Panc1 (cell line): ENCODE measurements around the gene CAMTA2. TPM values are rescaled to one million over a fixed set of nuclear protein-coding genes. Genes with fewer than 3 reads are reported as not detected.
"Not testable (repeated sequence)": the region's sequence is repeated elsewhere in the genome, so short reads cannot be mapped to it uniquely, and the experiment has no call there.

Experiments used
- ATAC-seq: fragments of 200-7000 bp; cut with Tn5 transposase; 2 replicates; pipeline ENCODE4 v1.9.1; 2020; ENCODE audit warnings: mild to moderate bottlenecking, moderate library complexity
- BruUV-seq: library from RNA; stranded (reverse); fragments of 400-500 nt; replicated peaks from 2 replicates; lab custom pipeline; 2021; lab: Mats Ljungman, UMichigan
- CTCF ChIA-PET: fragments of 300-600 bp; sonication (Branson Sonifier 250); formaldehyde crosslinking; loops from one replicate; lab custom pipeline; 2022; ENCODE audit warnings: antibody characterized with exemption; lab: Charles Lee
- POLR2A ChIA-PET: fragments of 300-600 bp; sonication (Branson Sonifier 250); formaldehyde crosslinking; loops from one replicate; lab custom pipeline; 2022; ENCODE audit warnings: antibody characterized with exemption; lab: Charles Lee
- DNase-seq: peaks from one replicate; pipeline ENCODE4 v3.0.0-alpha.2; 2010; ENCODE audit warnings: low read depth, low spot score
- H3K27ac ChIP-seq: 2 replicates; pipeline ENCODE4 v1.5.1; 2011; ENCODE audit warnings: mild to moderate bottlenecking, low read length, inconsistent platforms
- H3K27me3 ChIP-seq: fragments of 200-500 bp; sonication (Bioruptor generic); 2 replicates; pipeline ENCODE4 v1.6.0; 2014; ENCODE audit warnings: low read length, inconsistent platforms; ENCODE audit not compliant: control insufficient read depth, insufficient read depth
- H3K36me3 ChIP-seq: fragments of 200-500 bp; sonication (Bioruptor generic); 2 replicates; pipeline ENCODE4 v1.5.1; 2014; ENCODE audit warnings: inconsistent platforms, mild to moderate bottlenecking, low read length, moderate library complexity; ENCODE audit not compliant: control insufficient read depth, insufficient read depth
- H3K4me1 ChIP-seq: 2 replicates; pipeline ENCODE4 v1.5.1; 2011; ENCODE audit warnings: inconsistent platforms, mild to moderate bottlenecking, low read length, moderate library complexity; ENCODE audit not compliant: control insufficient read depth, insufficient read depth
- H3K4me3 ChIP-seq, 2 experiments: 2 replicates each; pipeline ENCODE4 v1.5.1; 2011 to 2012; ENCODE audit warnings: low read depth in 2 of 2, low read length in 2 of 2, mild to moderate bottlenecking in 2 of 2, inconsistent platforms in 1 of 2, moderate library complexity in 1 of 2
- H3K9me3 ChIP-seq: fragments of 200-500 bp; sonication (Bioruptor generic); 2 replicates; pipeline ENCODE4 v1.5.1; 2014; ENCODE audit warnings: low read depth, mild to moderate bottlenecking, inconsistent platforms, low read length, moderate library complexity; ENCODE audit not compliant: control insufficient read depth, insufficient read depth
- POLR2AphosphoS5 ChIP-seq: IDR thresholded peaks from 2 replicates; pipeline ENCODE4 v1.6.1; 2012; ENCODE audit warnings: mild to moderate bottlenecking, low read depth, low read length, moderate library complexity
- SIN3A ChIP-seq: IDR thresholded peaks from 2 replicates; pipeline ENCODE4 v1.6.1; 2012; ENCODE audit warnings: low read depth, mild to moderate bottlenecking, low read length, moderate library complexity, borderline replicate concordance; ENCODE audit not compliant: insufficient read depth
- TCF7L2 ChIP-seq: IDR thresholded peaks from 2 replicates; pipeline ENCODE4 v1.6.1; 2011; ENCODE audit warnings: mild to moderate bottlenecking, low read depth, low read length, inconsistent platforms
- in situ Hi-C: cut with HindIII; loops from 2 replicates; pipeline ENCODE4 v1.10.0; 2016; ENCODE audit warnings: low sequenced_read_pairs, low pct_unique_long_range_greater_than_20kb
- intact Hi-C: fragments of 100-400 bp; cut with micrococcal nuclease; formaldehyde crosslinking; loops from one replicate; pipeline ENCODE4 v1.10.0; 2022; ENCODE audit not compliant: unreplicated experiment
- total RNA-seq: library from RNA; stranded (reverse); gene quantifications from one replicate; pipeline ENCODE4 v1.2.1, GENCODE V29; 2021; ENCODE audit not compliant: unreplicated experiment
- TF ChIP-seq, protein P1 (sequence below): fragments of 450-650 bp; IDR thresholded peaks from 2 replicates; pipeline ENCODE4 v1.5.1; 2017; ENCODE audit warnings: mild to moderate bottlenecking
- TF ChIP-seq, protein P2 (sequence below), 2 experiments: IDR thresholded peaks; 2 replicates each; pipeline ENCODE4 v1.6.1; 2011 to 2012; ENCODE audit warnings: low read depth in 2 of 2, control low read depth in 1 of 2, low read length in 1 of 2, mild to moderate bottlenecking in 1 of 2, moderate library complexity in 1 of 2; ENCODE audit not compliant: insufficient read depth in 1 of 2

Gene CAMTA2
- total RNA-seq, 1 experiment from 2014 or later: 22.7 TPM

GRCh38 chr17:4932756-4933155 lies 54.7 kb downstream of the CAMTA2 start:
- no peak for TF ChIP-seq POLR2AphosphoS5
- no peak for DNase-seq
- ChIA-PET POLR2A (no interaction called here), CTCF (no interaction called here)
- BruUV-seq: no TSS peak
- no peak for ATAC-seq
- no peak overlapping the region for H3K4me3 ChIP-seq
- in situ Hi-C loops (no loop called here), intact Hi-C loops (no loop called here)
- H3K36me3 ChIP-seq: no peaks in the 10 kb centered on the region
- H3K27ac ChIP-seq: no peak overlapping the region
- H3K27me3 ChIP-seq: no peaks in the 10 kb centered on the region
- H3K9me3 ChIP-seq: no peaks in the 10 kb centered on the region
- no peaks in the 10 kb centered on the region for H3K4me1 ChIP-seq

- Histone ChIP-seq H3K27ac (no peak within 1 kb of the TSS), H3K9me3 (no peaks in the 10 kb centered on the region), H3K27me3 (no peaks in the 10 kb centered on the region), H3K4me1 (no peaks in the 10 kb centered on the region), H3K4me3 (no peak within 1 kb of the TSS), H3K36me3 (no peaks in the 10 kb centered on the region)
- intact Hi-C loops: no loop called here
- no TSS peak for BruUV-seq
- TF ChIP-seq TCF7L2 (no peak), SIN3A (no peak), POLR2AphosphoS5 (no peak)
- TF ChIP-seq, protein P1, sequence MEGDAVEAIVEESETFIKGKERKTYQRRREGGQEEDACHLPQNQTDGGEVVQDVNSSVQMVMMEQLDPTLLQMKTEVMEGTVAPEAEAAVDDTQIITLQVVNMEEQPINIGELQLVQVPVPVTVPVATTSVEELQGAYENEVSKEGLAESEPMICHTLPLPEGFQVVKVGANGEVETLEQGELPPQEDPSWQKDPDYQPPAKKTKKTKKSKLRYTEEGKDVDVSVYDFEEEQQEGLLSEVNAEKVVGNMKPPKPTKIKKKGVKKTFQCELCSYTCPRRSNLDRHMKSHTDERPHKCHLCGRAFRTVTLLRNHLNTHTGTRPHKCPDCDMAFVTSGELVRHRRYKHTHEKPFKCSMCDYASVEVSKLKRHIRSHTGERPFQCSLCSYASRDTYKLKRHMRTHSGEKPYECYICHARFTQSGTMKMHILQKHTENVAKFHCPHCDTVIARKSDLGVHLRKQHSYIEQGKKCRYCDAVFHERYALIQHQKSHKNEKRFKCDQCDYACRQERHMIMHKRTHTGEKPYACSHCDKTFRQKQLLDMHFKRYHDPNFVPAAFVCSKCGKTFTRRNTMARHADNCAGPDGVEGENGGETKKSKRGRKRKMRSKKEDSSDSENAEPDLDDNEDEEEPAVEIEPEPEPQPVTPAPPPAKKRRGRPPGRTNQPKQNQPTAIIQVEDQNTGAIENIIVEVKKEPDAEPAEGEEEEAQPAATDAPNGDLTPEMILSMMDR: no peak
- CTCF ChIA-PET: no interaction called here
- in situ Hi-C loops: no loop called here
- no peak for ATAC-seq
- POLR2A ChIA-PET: no interaction called here
- no peak for DNase-seq
Measured at GRCh38 chr17:4931963-4932362, 55.5 kb downstream of the CAMTA2 start, which contains the start of gene GP1BA. TSS of gene GP1BA (plus strand) at chr17:4932277. CDS start at chr17:4932605, 328 bp downstream.

- Histone ChIP-seq H3K27me3 (no peaks in the 10 kb centered on the region), H3K27ac (no peak overlapping the region), H3K9me3 (no peaks in the 10 kb centered on the region), H3K4me1 (no peaks in the 10 kb centered on the region), H3K4me3 (no peak overlapping the region), H3K36me3 (no peaks in the 10 kb centered on the region)
- in situ Hi-C loops (no loop called here), intact Hi-C loops (no loop called here)
- no peak for ATAC-seq
- TF ChIP-seq, protein P1: no peak
- TF ChIP-seq, protein P2, sequence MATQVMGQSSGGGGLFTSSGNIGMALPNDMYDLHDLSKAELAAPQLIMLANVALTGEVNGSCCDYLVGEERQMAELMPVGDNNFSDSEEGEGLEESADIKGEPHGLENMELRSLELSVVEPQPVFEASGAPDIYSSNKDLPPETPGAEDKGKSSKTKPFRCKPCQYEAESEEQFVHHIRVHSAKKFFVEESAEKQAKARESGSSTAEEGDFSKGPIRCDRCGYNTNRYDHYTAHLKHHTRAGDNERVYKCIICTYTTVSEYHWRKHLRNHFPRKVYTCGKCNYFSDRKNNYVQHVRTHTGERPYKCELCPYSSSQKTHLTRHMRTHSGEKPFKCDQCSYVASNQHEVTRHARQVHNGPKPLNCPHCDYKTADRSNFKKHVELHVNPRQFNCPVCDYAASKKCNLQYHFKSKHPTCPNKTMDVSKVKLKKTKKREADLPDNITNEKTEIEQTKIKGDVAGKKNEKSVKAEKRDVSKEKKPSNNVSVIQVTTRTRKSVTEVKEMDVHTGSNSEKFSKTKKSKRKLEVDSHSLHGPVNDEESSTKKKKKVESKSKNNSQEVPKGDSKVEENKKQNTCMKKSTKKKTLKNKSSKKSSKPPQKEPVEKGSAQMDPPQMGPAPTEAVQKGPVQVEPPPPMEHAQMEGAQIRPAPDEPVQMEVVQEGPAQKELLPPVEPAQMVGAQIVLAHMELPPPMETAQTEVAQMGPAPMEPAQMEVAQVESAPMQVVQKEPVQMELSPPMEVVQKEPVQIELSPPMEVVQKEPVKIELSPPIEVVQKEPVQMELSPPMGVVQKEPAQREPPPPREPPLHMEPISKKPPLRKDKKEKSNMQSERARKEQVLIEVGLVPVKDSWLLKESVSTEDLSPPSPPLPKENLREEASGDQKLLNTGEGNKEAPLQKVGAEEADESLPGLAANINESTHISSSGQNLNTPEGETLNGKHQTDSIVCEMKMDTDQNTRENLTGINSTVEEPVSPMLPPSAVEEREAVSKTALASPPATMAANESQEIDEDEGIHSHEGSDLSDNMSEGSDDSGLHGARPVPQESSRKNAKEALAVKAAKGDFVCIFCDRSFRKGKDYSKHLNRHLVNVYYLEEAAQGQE (IDR thresholded peaks at IDR 0.05; ENCODE audit: insufficient read depth in 1 of 2, low read depth in 2 of 2, low read length in 1 of 2): no peak
- TF ChIP-seq POLR2AphosphoS5 (no peak), SIN3A (no peak), TCF7L2 (no peak)
- DNase-seq: no peak
- POLR2A ChIA-PET: no interaction called here
- CTCF ChIA-PET: no interaction called here
- no TSS peak for BruUV-seq
Measured at GRCh38 chr17:4928881-4929280, 58.6 kb downstream of the CAMTA2 start.

DNA sequence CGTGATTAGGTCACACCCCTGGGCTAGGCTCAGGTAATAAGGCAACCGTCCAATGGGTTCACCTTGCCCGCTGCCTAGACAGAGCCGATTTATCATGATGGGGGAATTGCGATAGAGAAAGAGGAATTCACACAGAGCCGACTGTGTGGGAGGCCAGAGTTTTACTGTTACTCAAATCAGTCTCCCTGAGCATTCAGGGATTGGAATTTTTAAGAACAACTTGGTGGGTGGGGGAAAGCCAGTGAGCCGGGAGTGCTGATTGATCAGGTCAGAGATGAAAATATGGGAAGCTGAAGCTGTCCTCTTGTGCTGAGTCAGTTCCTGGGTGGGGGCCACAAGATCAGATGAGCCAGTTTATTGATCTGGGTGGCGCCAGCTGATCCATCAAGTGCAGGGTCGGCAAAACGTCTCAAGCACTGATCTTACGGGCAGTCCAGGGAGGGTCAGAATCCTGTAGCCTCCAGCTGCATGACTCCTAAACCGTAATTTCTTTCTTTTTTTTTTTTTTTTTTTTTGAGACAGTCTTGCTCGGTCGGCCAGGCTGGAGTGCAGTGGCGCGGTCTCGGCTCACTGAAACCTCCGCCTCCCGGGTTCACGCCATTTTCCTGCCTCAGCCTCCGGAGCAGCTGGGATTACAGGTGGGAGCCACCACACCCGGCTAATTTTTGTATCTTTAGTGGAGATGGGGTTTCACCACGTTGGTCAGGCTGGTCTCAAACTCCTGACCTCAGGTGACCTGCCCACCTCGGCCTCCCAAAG lies 60.7 kb downstream of the CAMTA2 start:
- H3K36me3 ChIP-seq, H3K27ac ChIP-seq, H3K4me3 ChIP-seq, ATAC-seq, H3K9me3 ChIP-seq, DNase-seq, CTCF ChIA-PET, intact Hi-C loops, H3K4me1 ChIP-seq, H3K27me3 ChIP-seq, in situ Hi-C loops, BruUV-seq: not testable (repeated sequence)
- POLR2A ChIA-PET: interaction anchor here (0.6 kb wide), 1 partner anchor 1132 kb away, joined by 3 read pairs; no protein-coding TSS in a partner anchor
